ENCODE results near the gene LCA5L.

DNA sequence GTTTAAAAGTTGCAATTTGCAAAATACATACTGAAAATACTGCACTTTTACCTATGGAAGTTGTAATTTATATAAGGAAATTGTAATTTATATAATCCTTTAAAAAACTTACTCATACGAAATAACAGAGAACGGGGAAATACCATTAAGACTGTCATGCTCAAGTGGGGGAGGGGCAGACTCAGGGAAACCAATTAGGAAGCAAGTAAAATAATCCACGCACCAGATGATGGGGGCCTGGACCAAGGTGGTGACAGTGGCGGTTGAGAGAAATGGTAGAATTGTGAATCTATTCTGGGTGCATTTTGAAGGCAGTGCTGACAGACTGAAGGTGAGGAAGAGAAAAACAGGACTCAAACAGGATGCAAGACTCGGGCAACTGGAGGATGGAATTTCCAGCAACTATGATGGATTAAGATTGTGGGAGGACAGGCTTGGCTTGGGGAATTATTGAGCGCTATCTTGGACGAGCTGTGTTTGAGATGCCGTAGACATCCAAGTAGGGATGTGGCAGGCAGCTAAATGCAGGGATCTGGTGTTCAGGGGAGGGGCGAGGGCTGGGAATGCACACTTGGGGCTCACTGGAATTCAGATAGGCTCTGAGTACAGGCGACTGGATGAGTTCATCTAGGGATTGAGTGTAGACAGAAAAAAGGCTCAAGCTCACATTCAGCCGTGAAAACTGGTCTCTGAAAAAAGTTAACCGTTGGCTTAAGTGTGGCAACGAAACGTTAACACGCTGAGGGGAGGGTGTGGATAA, 977 bp downstream of the LCA5L start:
- TF ChIP-seq, protein P1, sequence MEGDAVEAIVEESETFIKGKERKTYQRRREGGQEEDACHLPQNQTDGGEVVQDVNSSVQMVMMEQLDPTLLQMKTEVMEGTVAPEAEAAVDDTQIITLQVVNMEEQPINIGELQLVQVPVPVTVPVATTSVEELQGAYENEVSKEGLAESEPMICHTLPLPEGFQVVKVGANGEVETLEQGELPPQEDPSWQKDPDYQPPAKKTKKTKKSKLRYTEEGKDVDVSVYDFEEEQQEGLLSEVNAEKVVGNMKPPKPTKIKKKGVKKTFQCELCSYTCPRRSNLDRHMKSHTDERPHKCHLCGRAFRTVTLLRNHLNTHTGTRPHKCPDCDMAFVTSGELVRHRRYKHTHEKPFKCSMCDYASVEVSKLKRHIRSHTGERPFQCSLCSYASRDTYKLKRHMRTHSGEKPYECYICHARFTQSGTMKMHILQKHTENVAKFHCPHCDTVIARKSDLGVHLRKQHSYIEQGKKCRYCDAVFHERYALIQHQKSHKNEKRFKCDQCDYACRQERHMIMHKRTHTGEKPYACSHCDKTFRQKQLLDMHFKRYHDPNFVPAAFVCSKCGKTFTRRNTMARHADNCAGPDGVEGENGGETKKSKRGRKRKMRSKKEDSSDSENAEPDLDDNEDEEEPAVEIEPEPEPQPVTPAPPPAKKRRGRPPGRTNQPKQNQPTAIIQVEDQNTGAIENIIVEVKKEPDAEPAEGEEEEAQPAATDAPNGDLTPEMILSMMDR (IDR thresholded peaks at IDR 0.05), result no peak
- TF ChIP-seq POLR2A (IDR thresholded peaks at IDR 0.05), result no peak
